ENCODE results near the gene PSPH.

GRCh38 chr7:56028942-56029630 lies 22.2 kb downstream of the PSPH start:
- no peak for TF ChIP-seq CTCF (conservative IDR thresholded peaks at IDR 0.05 in 1 of 2, IDR thresholded peaks at IDR 0.05 in 1 of 2; ENCODE audit: low read depth in 1 of 2, low read length in 2 of 2)
- TF ChIP-seq EZH2 (IDR thresholded peaks at IDR 0.05; ENCODE audit: low read length, missing control alignments), result no peak

All from fibroblast of lung (primary cell).